LoVo (cell line): ENCODE results near the gene CSPG4.
A peak's percentile ranks its signal among the peaks of the same experiment; 100 is the strongest.
"Not testable (repeated sequence)": the region's sequence is repeated elsewhere in the genome, so short reads cannot be mapped to it uniquely, and the experiment has no call there.

Experiments
- DNase-seq: peaks from one replicate; pipeline ENCODE4 v3.0.0-alpha.2; 2016; ENCODE audit warnings: low spot score

CSPG4 gene

GRCh38 chr15:75738014-75738646 lies 25.5 kb upstream of the CSPG4 start:
- DNase-seq, result no peak

GRCh38 chr15:75737116-75738013 lies 24.7 kb upstream of the CSPG4 start:
- not testable (repeated sequence) for DNase-seq

GRCh38 chr15:75736256-75736655 lies 23.6 kb upstream of the CSPG4 start:
- no peak for DNase-seq

GRCh38 chr15:75734861-75735760 lies 22.5 kb upstream of the CSPG4 start:
- DNase-seq, result not testable (repeated sequence)

- no peak for DNase-seq
Observed at GRCh38 chr15:75733761-75734651, 21.4 kb upstream of the CSPG4 start.

- peak; percentile 64 for DNase-seq
Observed at GRCh38 chr15:75732809-75733451, 20.3 kb upstream of the CSPG4 start.

- DNase-seq, result no peak
Observed at GRCh38 chr15:75732177-75732808, 19.6 kb upstream of the CSPG4 start.

GRCh38 chr15:75731248-75732151 lies 18.9 kb upstream of the CSPG4 start:
- no peak for DNase-seq

- DNase-seq, result not testable (repeated sequence)
Observed at GRCh38 chr15:75730376-75731247, 18.0 kb upstream of the CSPG4 start.

- DNase-seq, result no peak
Observed at GRCh38 chr15:75729326-75730069, 16.9 kb upstream of the CSPG4 start.

- no peak for DNase-seq
Observed at GRCh38 chr15:75727851-75728715, 15.4 kb upstream of the CSPG4 start.

- no peak for DNase-seq
Observed at GRCh38 chr15:75727031-75727531, 14.4 kb upstream of the CSPG4 start.

GRCh38 chr15:75725719-75726607 lies 13.3 kb upstream of the CSPG4 start:
- no peak for DNase-seq

GRCh38 chr15:75725006-75725718 lies 12.5 kb upstream of the CSPG4 start:
- no peak for DNase-seq
